Peyer's patch (tissue), 4 donors: ENCODE measurements around the gene ALX3. TPM values are rescaled to one million over a fixed set of nuclear protein-coding genes. Genes with fewer than 3 reads are reported as not detected.
A peak's percentile ranks its signal among the peaks of the same experiment; 100 is the strongest.

Experiments used
- DNase-seq, 3 donors: peaks; one replicate each; pipeline ENCODE4 v3.0.0-alpha.2; 2017 to 2019
- H3K27ac ChIP-seq, 4 donors: fragments of 200-600 bp; sonication (generic); one replicate each; pipeline ENCODE4 v1.5.1; 2016 to 2019
- H3K27me3 ChIP-seq, 2 donors: fragments of 200-600 bp; sonication (generic); one replicate each; pipeline ENCODE4 v1.5.1; 2019
- H3K36me3 ChIP-seq, 3 donors: fragments of 200-600 bp; sonication (generic); one replicate each; pipeline ENCODE4 v1.5.1; 2016 to 2019
- H3K4me1 ChIP-seq, 4 donors: fragments of 200-600 bp; sonication (generic); one replicate each; pipeline ENCODE4 v1.5.1; 2016 to 2019
- H3K4me3 ChIP-seq, 4 donors: fragments of 200-600 bp; sonication (generic); 1 replicate in 3 of 4; 2 replicates in 1 of 4; pipeline ENCODE4 v1.5.1; 2016 to 2019; ENCODE audit warnings: mild to moderate bottlenecking in 1 of 4
- H3K9me3 ChIP-seq, 4 donors: fragments of 200-600 bp; sonication (generic); one replicate each; pipeline ENCODE4 v1.5.1; 2016 to 2019; ENCODE audit warnings: mild to moderate bottlenecking in 1 of 4
- POLR2A ChIP-seq, 2 donors: fragments of 450-650 bp; IDR thresholded peaks; one replicate each; pipeline ENCODE4 v1.5.1; 2017; ENCODE audit warnings: antibody characterized with exemption in 2 of 2, mild to moderate bottlenecking in 2 of 2, moderate library complexity in 2 of 2
- total RNA-seq, 4 donors: library from RNA; depleted of rRNA; stranded (reverse); fragments of >200 nt; gene quantifications; one replicate each; pipeline ENCODE4 v1.1.0, GENCODE V29; 2016
- TF ChIP-seq, protein P1 (sequence below), 6 experiments: fragments of 450-650 bp in 4 of 6; fragments of 200-600 bp in 2 of 6; sonication (generic) in 1 of 6; IDR thresholded peaks; one replicate each; pipeline ENCODE4 v1.5.1; 2017 to 2019; ENCODE audit warnings: antibody characterized with exemption in 6 of 6, mild to moderate bottlenecking in 3 of 6, moderate library complexity in 1 of 6

The ALX3 gene
- total RNA-seq, 4 donors from 2014 or later: not detected

- Histone ChIP-seq H3K36me3 (peaks cover 0 to 84% (median 0%) of the 10 kb centered on the region in 3 donors), H3K27ac (peak overlapping the region in 2 of 4 donors; percentile 59 to 75), H3K4me3 (no peak overlapping the region), H3K27me3 (no peaks in the 10 kb centered on the region), H3K9me3 (no peaks in the 10 kb centered on the region), H3K4me1 (peaks cover 0 to 10% (median under 1%) of the 10 kb centered on the region in 4 donors)
- peak in 2 of 3 donors; percentile 63 to 64 for DNase-seq
- TF ChIP-seq, protein P1, sequence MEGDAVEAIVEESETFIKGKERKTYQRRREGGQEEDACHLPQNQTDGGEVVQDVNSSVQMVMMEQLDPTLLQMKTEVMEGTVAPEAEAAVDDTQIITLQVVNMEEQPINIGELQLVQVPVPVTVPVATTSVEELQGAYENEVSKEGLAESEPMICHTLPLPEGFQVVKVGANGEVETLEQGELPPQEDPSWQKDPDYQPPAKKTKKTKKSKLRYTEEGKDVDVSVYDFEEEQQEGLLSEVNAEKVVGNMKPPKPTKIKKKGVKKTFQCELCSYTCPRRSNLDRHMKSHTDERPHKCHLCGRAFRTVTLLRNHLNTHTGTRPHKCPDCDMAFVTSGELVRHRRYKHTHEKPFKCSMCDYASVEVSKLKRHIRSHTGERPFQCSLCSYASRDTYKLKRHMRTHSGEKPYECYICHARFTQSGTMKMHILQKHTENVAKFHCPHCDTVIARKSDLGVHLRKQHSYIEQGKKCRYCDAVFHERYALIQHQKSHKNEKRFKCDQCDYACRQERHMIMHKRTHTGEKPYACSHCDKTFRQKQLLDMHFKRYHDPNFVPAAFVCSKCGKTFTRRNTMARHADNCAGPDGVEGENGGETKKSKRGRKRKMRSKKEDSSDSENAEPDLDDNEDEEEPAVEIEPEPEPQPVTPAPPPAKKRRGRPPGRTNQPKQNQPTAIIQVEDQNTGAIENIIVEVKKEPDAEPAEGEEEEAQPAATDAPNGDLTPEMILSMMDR (IDR thresholded peaks at IDR 0.05): no peak
Observed at GRCh38 chr1:110012100-110012780, 58.2 kb downstream of the ALX3 start.

GRCh38 chr1:110011527-110012041 is 58.9 kb downstream of the ALX3 start:
- peaks cover 0 to 77% (median 0%) of the 10 kb centered on the region in 3 donors for H3K36me3 ChIP-seq
- no peaks in the 10 kb centered on the region for H3K27me3 ChIP-seq
- no peak overlapping the region for H3K4me3 ChIP-seq
- peak overlapping the region in 2 of 4 donors; percentile 59 to 75 for H3K27ac ChIP-seq
- no peak for TF ChIP-seq POLR2A (IDR thresholded peaks at IDR 0.05)
- TF ChIP-seq, protein P1 (IDR thresholded peaks at IDR 0.05): peak; percentile 45 to 74 (median 58)
- no peaks in the 10 kb centered on the region for H3K9me3 ChIP-seq
- peaks cover 0 to 10% (median 3%) of the 10 kb centered on the region in 4 donors for H3K4me1 ChIP-seq
- peak in 2 of 3 donors; percentile 61 to 77 for DNase-seq

Other genes with a start within 250 kb of the ALX3 start
- gene CSF1, start 159.8 kb downstream of the ALX3 start, total RNA-seq: 10 to 100 TPM in 3 of 4 donors, 1 to 10 TPM in 1; 8.9 to 49.5 (median 26.6) TPM
- 10 to 100 TPM; 51.2 to 96.4 (median 80.9) TPM for gene AHCYL1, start 85.9 kb downstream of the ALX3 start, total RNA-seq
- gene STRIP1, start 36.0 kb downstream of the ALX3 start, total RNA-seq: 100 to 1,000 TPM in 2 of 4 donors, 10 to 100 TPM in 2; 25.6 to 117 (median 95.1) TPM
- gene UBL4B, start 41.8 kb upstream of the ALX3 start, total RNA-seq: not detected
- under 1 TPM in 2 of 4 donors, not detected in 2; 0.13 to 0.28 TPM for gene SLC6A17, start 79.8 kb upstream of the ALX3 start, total RNA-seq
- 10 to 100 TPM in 2 of 4 donors, 1 to 10 TPM in 2; 6.1 to 18.0 (median 10.4) TPM for gene KCNC4, start 139.6 kb upstream of the ALX3 start, total RNA-seq